ENCODE data around the gene DCLK3. TPM values are rescaled to one million over a fixed set of nuclear protein-coding genes. Genes with fewer than 3 reads are reported as not detected.

Gene DCLK3
- total and polyA plus RNA-seq, 2 donors (not counting 1 experiment from before 2014, with no cell fraction given): not detected

DNA sequence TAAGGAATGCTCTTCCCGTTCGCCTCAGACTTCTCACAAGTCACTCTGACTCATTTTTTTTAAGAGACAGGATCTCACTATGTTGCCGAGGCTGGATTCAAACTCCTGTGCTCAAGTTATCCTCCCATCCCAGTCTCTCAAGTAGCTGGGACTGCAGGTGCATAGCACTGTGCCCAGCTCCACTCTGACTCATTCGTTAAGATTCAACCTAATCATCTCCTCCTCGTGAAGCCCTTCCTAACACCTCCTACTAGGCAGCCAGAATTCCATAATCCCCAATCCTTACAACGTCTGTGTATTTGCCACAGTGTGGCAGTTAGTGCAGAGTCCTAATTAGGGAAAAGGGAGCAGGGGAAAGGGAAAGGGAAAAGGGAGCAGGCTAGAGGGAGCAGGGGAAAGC, 26.4 kb upstream of the DCLK3 start:
- DNase-seq: no peak
- Histone ChIP-seq H4K20me1 (ENCODE audit: control insufficient read depth, insufficient read depth, low read length, poor library complexity, severe bottlenecking) (no peaks in the 10 kb centered on the region), H2AFZ (ENCODE audit: insufficient read depth, low read depth, low read length, poor library complexity, severe bottlenecking) (no peak overlapping the region), H3K27ac (ENCODE audit: low read length in 2 of 2) (no peak overlapping the region), H3K27me3 (replicated peaks in 1 of 4; ENCODE audit: control extremely low read depth in 1 of 4, control insufficient read depth in 3 of 4, insufficient read depth in 4 of 4, low read length in 3 of 4) (no peaks in the 10 kb centered on the region), H3K79me2 (ENCODE audit: control insufficient read depth, insufficient read depth, low read length) (no peaks in the 10 kb centered on the region), H3K4me3 (ENCODE audit: control extremely low read depth in 1 of 5, extremely low read depth in 1 of 5, insufficient read depth in 1 of 5, low read depth in 2 of 5, low read length in 4 of 5) (no peak overlapping the region), H3K4me1 (ENCODE audit: control insufficient read depth in 2 of 2, insufficient read depth in 2 of 2, low read length in 2 of 2) (no peaks in the 10 kb centered on the region), H3K4me2 (replicated peaks; ENCODE audit: low read depth, low read length, poor library complexity, severe bottlenecking) (no peak overlapping the region), H3K9ac (ENCODE audit: low read length) (no peak overlapping the region), H3K36me3 (replicated peaks in 1 of 2; ENCODE audit: control extremely low read depth in 1 of 2, control insufficient read depth in 1 of 2, extremely low read depth in 1 of 2, insufficient read depth in 2 of 2, low read length in 1 of 2) (no peaks in the 10 kb centered on the region), H3K9me3 (ENCODE audit: control extremely low read depth in 1 of 3, control insufficient read depth in 2 of 3, insufficient read depth in 1 of 3, low read length in 2 of 3) (no peaks in the 10 kb centered on the region)
- no peaks in the 10 kb centered on the region for H3K4me1 Mint-ChIP-seq
- 79% methylated on average over 4 of the region's 6 CpGs for WGBS (ENCODE audit: insufficient coverage)
- peaks cover 9% of the 10 kb centered on the region for H3K27me3 Mint-ChIP-seq
- H3K9me3 Mint-ChIP-seq (ENCODE audit: insufficient read depth): no peaks in the 10 kb centered on the region
- CTCF ChIA-PET: no interaction called here
- no peak for ATAC-seq (ENCODE audit: low read depth)
- H3K4me3 Mint-ChIP-seq: no peak overlapping the region
- intact Hi-C loops (cut with micrococcal nuclease): no loop called here
- TF ChIP-seq EZH2 (IDR thresholded peaks at IDR 0.05; ENCODE audit: borderline replicate concordance, insufficient read depth, low read depth, low read length, poor library complexity, severe bottlenecking): no peak
- TF ChIP-seq CTCF (IDR thresholded peaks at IDR 0.05): no peak
- no peak overlapping the region for H3K27ac Mint-ChIP-seq
- POLR2A ChIA-PET: no interaction called here

DNA sequence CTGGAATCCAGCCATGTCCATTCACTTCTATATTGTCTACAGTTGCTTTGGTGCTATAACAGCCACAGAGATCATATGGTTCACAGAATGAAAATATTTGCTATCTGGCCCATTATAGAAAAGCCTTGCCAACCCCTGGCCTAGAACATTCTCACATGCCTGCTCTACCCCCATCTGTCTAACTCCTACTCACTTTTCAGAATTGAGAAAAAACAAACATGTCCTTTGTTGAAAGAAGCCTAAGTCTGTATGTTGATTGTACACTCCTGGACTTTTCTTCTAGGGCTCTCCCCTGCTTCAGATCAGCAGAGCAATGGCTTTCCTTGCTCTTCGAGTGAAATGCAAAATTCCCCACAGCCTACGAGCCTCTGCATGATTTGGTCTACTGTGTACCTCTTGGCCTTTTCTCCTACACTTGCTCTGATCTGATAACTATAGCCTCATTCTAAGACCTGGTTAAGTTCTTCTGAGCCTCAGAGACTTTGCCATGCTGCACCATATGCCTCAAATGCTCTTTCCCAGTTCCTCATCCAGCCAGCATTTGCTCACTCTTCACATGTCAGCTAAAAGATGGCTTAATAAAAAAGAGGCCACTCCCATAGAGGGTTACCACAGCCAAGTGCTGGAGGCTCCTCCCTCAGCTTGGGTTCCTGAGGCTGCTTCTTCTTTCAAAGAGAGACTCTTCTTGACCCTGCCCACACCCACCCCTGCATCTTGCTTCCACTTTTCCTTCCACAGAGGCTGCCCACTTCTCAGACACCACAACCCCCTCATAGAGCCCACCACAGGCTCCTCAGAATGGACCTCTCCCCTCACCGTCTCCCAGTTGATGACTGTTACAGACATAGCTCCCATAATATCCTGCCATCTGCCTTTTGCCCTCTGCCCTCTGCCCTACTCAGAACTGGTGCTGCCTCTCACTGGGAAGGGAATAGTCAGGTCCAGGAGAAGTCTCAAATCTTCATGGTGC, 22.9 kb upstream of the DCLK3 start:
- WGBS (ENCODE audit: insufficient coverage): 98% methylated on average over 3 of the region's 3 CpGs
- no peak for ATAC-seq (ENCODE audit: low read depth)

More for the DNA sequence above, 22.9 kb upstream of the DCLK3 start:
- TF ChIP-seq CTCF (IDR thresholded peaks at IDR 0.05) (no peak), EZH2 (IDR thresholded peaks at IDR 0.05; ENCODE audit: borderline replicate concordance, insufficient read depth, low read depth, low read length, poor library complexity, severe bottlenecking) (no peak)
- no peaks in the 10 kb centered on the region for H3K79me2 ChIP-seq (ENCODE audit: control insufficient read depth, insufficient read depth, low read length)
- no peaks in the 10 kb centered on the region for H4K20me1 ChIP-seq (ENCODE audit: control insufficient read depth, insufficient read depth, low read length, poor library complexity, severe bottlenecking)
- H3K27me3 Mint-ChIP-seq: peaks cover 12% of the 10 kb centered on the region
- no peak overlapping the region for H3K27ac Mint-ChIP-seq
- no peaks in the 10 kb centered on the region for H3K4me1 Mint-ChIP-seq
- no peak for DNase-seq
- no peak overlapping the region for H3K9ac ChIP-seq (ENCODE audit: low read length)
- no peaks in the 10 kb centered on the region for H3K9me3 Mint-ChIP-seq (ENCODE audit: insufficient read depth)
- no peak overlapping the region for H3K4me3 ChIP-seq (ENCODE audit: control extremely low read depth in 1 of 5, extremely low read depth in 1 of 5, insufficient read depth in 1 of 5, low read depth in 2 of 5, low read length in 4 of 5)
- no peaks in the 10 kb centered on the region for H3K9me3 ChIP-seq (ENCODE audit: control extremely low read depth in 1 of 3, control insufficient read depth in 2 of 3, insufficient read depth in 1 of 3, low read length in 2 of 3)
- H3K27ac ChIP-seq (ENCODE audit: low read length in 2 of 2): no peak overlapping the region
- H3K4me1 ChIP-seq (ENCODE audit: control insufficient read depth in 2 of 2, insufficient read depth in 2 of 2, low read length in 2 of 2): no peaks in the 10 kb centered on the region
- H3K4me2 ChIP-seq (replicated peaks; ENCODE audit: low read depth, low read length, poor library complexity, severe bottlenecking): no peak overlapping the region
- no peaks in the 10 kb centered on the region for H3K27me3 ChIP-seq (replicated peaks in 1 of 4; ENCODE audit: control extremely low read depth in 1 of 4, control insufficient read depth in 3 of 4, insufficient read depth in 4 of 4, low read length in 3 of 4)
- no peak overlapping the region for H3K4me3 Mint-ChIP-seq
- H2AFZ ChIP-seq (ENCODE audit: insufficient read depth, low read depth, low read length, poor library complexity, severe bottlenecking): no peak overlapping the region
- ChIA-PET CTCF (interaction anchor here (0.9 kb wide), 1 partner anchor 172 kb away, joined by 3 read pairs; no protein-coding TSS in a partner anchor), POLR2A (no interaction called here)
- intact Hi-C loops (cut with micrococcal nuclease): no loop called here
- no peaks in the 10 kb centered on the region for H3K36me3 ChIP-seq (replicated peaks in 1 of 2; ENCODE audit: control extremely low read depth in 1 of 2, control insufficient read depth in 1 of 2, extremely low read depth in 1 of 2, insufficient read depth in 2 of 2, low read length in 1 of 2)

Data from B cell (primary cell).